SK-N-SH (cell line): Measurements from ENCODE around the gene OLFM1.

Experiments used
- EP300 ChIP-seq, 2 experiments: IDR thresholded peaks; 2 replicates each; pipeline versions ENCODE4 v1.4.0 to v1.6.1; 2012; ENCODE audit warnings: borderline replicate concordance in 1 of 2, low read depth in 1 of 2, low read length in 1 of 2
- FOXM1 ChIP-seq: IDR thresholded peaks from 2 replicates; pipeline ENCODE4 v1.4.0; 2012; ENCODE audit warnings: low read depth, mild to moderate bottlenecking
- GATA2 ChIP-seq: sonication (generic); formaldehyde crosslinking; IDR thresholded peaks from 2 replicates; pipeline ENCODE4 v1.5.0; 2020; ENCODE audit warnings: mild to moderate bottlenecking, missing genetic modification reagents
- JUND ChIP-seq: IDR thresholded peaks from 2 replicates; pipeline ENCODE4 v1.4.0; 2012
- MXI1 ChIP-seq: IDR thresholded peaks from 2 replicates; pipeline ENCODE4 v1.6.1; 2012; ENCODE audit warnings: mild to moderate bottlenecking, low read depth, low read length, improper control_type of control experiment
- NRF1 ChIP-seq: IDR thresholded peaks from 2 replicates; pipeline ENCODE4 v1.6.1; 2012; ENCODE audit warnings: low read depth, mild to moderate bottlenecking, low read length
- SMC3 ChIP-seq: IDR thresholded peaks from 2 replicates; pipeline ENCODE4 v1.6.1; 2012; ENCODE audit warnings: low read depth, low read length, improper control_type of control experiment
- TCF12 ChIP-seq: IDR thresholded peaks from 2 replicates; pipeline ENCODE4 v1.4.0; 2012
- TF ChIP-seq, protein P1 (sequence below): fragments of 200-600 bp; sonication (generic); IDR thresholded peaks from 2 replicates; pipeline ENCODE4 v1.6.1; 2017; ENCODE audit warnings: antibody characterized with exemption, mild to moderate bottlenecking, moderate library complexity
- TF ChIP-seq, protein P2 (sequence below): fragments of 150-350 bp; IDR thresholded peaks from 2 replicates; pipeline ENCODE4 v1.6.1; 2017; ENCODE audit warnings: antibody characterized with exemption, low read length, low read depth, borderline replicate concordance
- TF ChIP-seq, protein P3 (sequence below): IDR thresholded peaks from 2 replicates; pipeline ENCODE4 v1.6.1; 2012; ENCODE audit warnings: mild to moderate bottlenecking, low read depth, low read length, moderate library complexity
- TF ChIP-seq, protein P4 (sequence below): IDR thresholded peaks from 2 replicates; pipeline ENCODE4 v1.4.0; 2012; ENCODE audit warnings: low read depth
- TF ChIP-seq, protein P5 (sequence below): IDR thresholded peaks from 2 replicates; pipeline ENCODE4 v1.4.0; 2012; ENCODE audit warnings: low read depth, borderline replicate concordance

DNA sequence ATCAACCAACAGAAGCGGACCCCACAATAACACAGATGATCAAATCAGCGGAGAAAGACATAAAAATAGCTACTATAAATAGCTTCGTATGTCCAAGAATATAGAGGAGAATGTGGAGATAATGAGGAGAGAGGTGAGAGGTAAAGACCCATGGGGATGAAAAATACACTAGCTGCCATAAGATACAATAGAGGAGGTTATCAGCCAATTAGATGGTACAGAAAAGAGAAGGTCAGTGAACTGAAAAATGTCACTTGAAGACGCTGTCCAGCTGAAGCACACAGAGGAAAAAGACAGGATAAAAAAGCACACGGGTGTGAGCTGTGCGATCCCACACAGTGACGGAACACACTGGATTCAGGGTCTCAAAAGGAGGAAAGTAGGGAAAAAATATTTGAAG lies 73.4 kb downstream of the OLFM1 start:
- TF ChIP-seq GATA2 (CRISPR knock-in tag) (no peak), JUND (no peak), FOXM1 (no peak), EP300 (IDR thresholded peaks at IDR 0.05; ENCODE audit: borderline replicate concordance in 1 of 2, low read depth in 1 of 2, low read length in 1 of 2) (no peak), MXI1 (no peak), NRF1 (no peak), SMC3 (no peak), TCF12 (no peak)
- TF ChIP-seq, protein P1, sequence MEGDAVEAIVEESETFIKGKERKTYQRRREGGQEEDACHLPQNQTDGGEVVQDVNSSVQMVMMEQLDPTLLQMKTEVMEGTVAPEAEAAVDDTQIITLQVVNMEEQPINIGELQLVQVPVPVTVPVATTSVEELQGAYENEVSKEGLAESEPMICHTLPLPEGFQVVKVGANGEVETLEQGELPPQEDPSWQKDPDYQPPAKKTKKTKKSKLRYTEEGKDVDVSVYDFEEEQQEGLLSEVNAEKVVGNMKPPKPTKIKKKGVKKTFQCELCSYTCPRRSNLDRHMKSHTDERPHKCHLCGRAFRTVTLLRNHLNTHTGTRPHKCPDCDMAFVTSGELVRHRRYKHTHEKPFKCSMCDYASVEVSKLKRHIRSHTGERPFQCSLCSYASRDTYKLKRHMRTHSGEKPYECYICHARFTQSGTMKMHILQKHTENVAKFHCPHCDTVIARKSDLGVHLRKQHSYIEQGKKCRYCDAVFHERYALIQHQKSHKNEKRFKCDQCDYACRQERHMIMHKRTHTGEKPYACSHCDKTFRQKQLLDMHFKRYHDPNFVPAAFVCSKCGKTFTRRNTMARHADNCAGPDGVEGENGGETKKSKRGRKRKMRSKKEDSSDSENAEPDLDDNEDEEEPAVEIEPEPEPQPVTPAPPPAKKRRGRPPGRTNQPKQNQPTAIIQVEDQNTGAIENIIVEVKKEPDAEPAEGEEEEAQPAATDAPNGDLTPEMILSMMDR = no peak
- TF ChIP-seq, protein P2, sequence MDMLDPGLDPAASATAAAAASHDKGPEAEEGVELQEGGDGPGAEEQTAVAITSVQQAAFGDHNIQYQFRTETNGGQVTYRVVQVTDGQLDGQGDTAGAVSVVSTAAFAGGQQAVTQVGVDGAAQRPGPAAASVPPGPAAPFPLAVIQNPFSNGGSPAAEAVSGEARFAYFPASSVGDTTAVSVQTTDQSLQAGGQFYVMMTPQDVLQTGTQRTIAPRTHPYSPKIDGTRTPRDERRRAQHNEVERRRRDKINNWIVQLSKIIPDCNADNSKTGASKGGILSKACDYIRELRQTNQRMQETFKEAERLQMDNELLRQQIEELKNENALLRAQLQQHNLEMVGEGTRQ = no peak
- TF ChIP-seq, protein P3, sequence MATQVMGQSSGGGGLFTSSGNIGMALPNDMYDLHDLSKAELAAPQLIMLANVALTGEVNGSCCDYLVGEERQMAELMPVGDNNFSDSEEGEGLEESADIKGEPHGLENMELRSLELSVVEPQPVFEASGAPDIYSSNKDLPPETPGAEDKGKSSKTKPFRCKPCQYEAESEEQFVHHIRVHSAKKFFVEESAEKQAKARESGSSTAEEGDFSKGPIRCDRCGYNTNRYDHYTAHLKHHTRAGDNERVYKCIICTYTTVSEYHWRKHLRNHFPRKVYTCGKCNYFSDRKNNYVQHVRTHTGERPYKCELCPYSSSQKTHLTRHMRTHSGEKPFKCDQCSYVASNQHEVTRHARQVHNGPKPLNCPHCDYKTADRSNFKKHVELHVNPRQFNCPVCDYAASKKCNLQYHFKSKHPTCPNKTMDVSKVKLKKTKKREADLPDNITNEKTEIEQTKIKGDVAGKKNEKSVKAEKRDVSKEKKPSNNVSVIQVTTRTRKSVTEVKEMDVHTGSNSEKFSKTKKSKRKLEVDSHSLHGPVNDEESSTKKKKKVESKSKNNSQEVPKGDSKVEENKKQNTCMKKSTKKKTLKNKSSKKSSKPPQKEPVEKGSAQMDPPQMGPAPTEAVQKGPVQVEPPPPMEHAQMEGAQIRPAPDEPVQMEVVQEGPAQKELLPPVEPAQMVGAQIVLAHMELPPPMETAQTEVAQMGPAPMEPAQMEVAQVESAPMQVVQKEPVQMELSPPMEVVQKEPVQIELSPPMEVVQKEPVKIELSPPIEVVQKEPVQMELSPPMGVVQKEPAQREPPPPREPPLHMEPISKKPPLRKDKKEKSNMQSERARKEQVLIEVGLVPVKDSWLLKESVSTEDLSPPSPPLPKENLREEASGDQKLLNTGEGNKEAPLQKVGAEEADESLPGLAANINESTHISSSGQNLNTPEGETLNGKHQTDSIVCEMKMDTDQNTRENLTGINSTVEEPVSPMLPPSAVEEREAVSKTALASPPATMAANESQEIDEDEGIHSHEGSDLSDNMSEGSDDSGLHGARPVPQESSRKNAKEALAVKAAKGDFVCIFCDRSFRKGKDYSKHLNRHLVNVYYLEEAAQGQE = no peak
- TF ChIP-seq, protein P4, sequence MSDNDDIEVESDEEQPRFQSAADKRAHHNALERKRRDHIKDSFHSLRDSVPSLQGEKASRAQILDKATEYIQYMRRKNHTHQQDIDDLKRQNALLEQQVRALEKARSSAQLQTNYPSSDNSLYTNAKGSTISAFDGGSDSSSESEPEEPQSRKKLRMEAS = no peak
- TF ChIP-seq, protein P5, sequence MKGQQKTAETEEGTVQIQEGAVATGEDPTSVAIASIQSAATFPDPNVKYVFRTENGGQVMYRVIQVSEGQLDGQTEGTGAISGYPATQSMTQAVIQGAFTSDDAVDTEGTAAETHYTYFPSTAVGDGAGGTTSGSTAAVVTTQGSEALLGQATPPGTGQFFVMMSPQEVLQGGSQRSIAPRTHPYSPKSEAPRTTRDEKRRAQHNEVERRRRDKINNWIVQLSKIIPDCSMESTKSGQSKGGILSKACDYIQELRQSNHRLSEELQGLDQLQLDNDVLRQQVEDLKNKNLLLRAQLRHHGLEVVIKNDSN = no peak
